ENCODE measurements around the gene SPTBN5. TPM values are rescaled to one million over a fixed set of nuclear protein-coding genes. Genes with fewer than 3 reads are reported as not detected.

The SPTBN5 gene
- total RNA-seq, 2 donors from 2014 or later, result 0.63 to 1.3 TPM

GRCh38 chr15:41891226-41891625 lies 2.6 kb downstream of the SPTBN5 start:
- H3K27me3 ChIP-seq, result no peaks in the 10 kb centered on the region
- no peak for DNase-seq (ENCODE audit: low spot score)
- no peak overlapping the region for H3K4me3 ChIP-seq
- TF ChIP-seq, protein P1, sequence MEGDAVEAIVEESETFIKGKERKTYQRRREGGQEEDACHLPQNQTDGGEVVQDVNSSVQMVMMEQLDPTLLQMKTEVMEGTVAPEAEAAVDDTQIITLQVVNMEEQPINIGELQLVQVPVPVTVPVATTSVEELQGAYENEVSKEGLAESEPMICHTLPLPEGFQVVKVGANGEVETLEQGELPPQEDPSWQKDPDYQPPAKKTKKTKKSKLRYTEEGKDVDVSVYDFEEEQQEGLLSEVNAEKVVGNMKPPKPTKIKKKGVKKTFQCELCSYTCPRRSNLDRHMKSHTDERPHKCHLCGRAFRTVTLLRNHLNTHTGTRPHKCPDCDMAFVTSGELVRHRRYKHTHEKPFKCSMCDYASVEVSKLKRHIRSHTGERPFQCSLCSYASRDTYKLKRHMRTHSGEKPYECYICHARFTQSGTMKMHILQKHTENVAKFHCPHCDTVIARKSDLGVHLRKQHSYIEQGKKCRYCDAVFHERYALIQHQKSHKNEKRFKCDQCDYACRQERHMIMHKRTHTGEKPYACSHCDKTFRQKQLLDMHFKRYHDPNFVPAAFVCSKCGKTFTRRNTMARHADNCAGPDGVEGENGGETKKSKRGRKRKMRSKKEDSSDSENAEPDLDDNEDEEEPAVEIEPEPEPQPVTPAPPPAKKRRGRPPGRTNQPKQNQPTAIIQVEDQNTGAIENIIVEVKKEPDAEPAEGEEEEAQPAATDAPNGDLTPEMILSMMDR (IDR thresholded peaks at IDR 0.05), result no peak
- no peaks in the 10 kb centered on the region for H3K36me3 ChIP-seq
- peaks cover 0 to 36% of the 10 kb centered on the region in 2 donors for H3K4me1 ChIP-seq
- no peaks in the 10 kb centered on the region for H3K9me3 ChIP-seq
- H3K27ac ChIP-seq, result peak overlapping the region in 1 of 2 donors; percentile 87

- peaks cover 0 to 31% of the 10 kb centered on the region in 2 donors for H3K4me1 ChIP-seq
- no peak overlapping the region for H3K4me3 ChIP-seq
- DNase-seq (ENCODE audit: low spot score), result no peak
- H3K9me3 ChIP-seq, result no peaks in the 10 kb centered on the region
- H3K27me3 ChIP-seq, result no peaks in the 10 kb centered on the region
- H3K27ac ChIP-seq, result no peak overlapping the region
- no peaks in the 10 kb centered on the region for H3K36me3 ChIP-seq
- TF ChIP-seq, protein P1 (IDR thresholded peaks at IDR 0.05), result no peak
Observed at GRCh38 chr15:41890050-41890690, 3.7 kb downstream of the SPTBN5 start.

- no peak for DNase-seq (ENCODE audit: low spot score)
Observed at GRCh38 chr15:41888662-41889253, 5.1 kb downstream of the SPTBN5 start.

GRCh38 chr15:41887893-41888292 lies 6.0 kb downstream of the SPTBN5 start:
- Histone ChIP-seq H3K27ac (no peak overlapping the region), H3K27me3 (no peaks in the 10 kb centered on the region), H3K36me3 (no peaks in the 10 kb centered on the region), H3K9me3 (no peaks in the 10 kb centered on the region), H3K4me1 (peaks cover 0 to 13% of the 10 kb centered on the region in 2 donors), H3K4me3 (no peak overlapping the region)
- DNase-seq (ENCODE audit: low spot score), result no peak
- TF ChIP-seq, protein P1 (IDR thresholded peaks at IDR 0.05), result no peak

More at GRCh38 chr15:41888662-41889253, 5.1 kb downstream of the SPTBN5 start:
- Histone ChIP-seq H3K9me3 (no peaks in the 10 kb centered on the region), H3K27ac (no peak overlapping the region), H3K36me3 (no peaks in the 10 kb centered on the region), H3K4me1 (peaks cover 0 to 17% of the 10 kb centered on the region in 2 donors), H3K27me3 (no peaks in the 10 kb centered on the region), H3K4me3 (no peak overlapping the region)
- TF ChIP-seq, protein P1 (IDR thresholded peaks at IDR 0.05), result no peak

GRCh38 chr15:41887161-41887560 lies 6.7 kb downstream of the SPTBN5 start:
- no peaks in the 10 kb centered on the region for H3K9me3 ChIP-seq
- H3K4me1 ChIP-seq, result peaks cover 0 to 18% of the 10 kb centered on the region in 2 donors
- no peaks in the 10 kb centered on the region for H3K27me3 ChIP-seq
- H3K4me3 ChIP-seq, result no peak overlapping the region
- no peaks in the 10 kb centered on the region for H3K36me3 ChIP-seq
- TF ChIP-seq, protein P1 (IDR thresholded peaks at IDR 0.05), result no peak
- no peak for DNase-seq (ENCODE audit: low spot score)
- H3K27ac ChIP-seq, result no peak overlapping the region
